ENCODE results near the gene STK17B. TPM values are rescaled to one million over a fixed set of nuclear protein-coding genes. Genes with fewer than 3 reads are reported as not detected.
A peak's percentile ranks its signal among the peaks of the same experiment; 100 is the strongest.

STK17B gene
- total RNA-seq, 2 experiments from 2014 or later: 95.0 to 148 TPM

GRCh38 chr2:196103626-196104025, 67.8 kb downstream of the STK17B start:
- TF ChIP-seq EZH2phosphoT487 (IDR thresholded peaks at IDR 0.05; ENCODE audit: borderline replicate concordance, low read depth, low read length) (no peak), CTCF (conservative IDR thresholded peaks at IDR 0.05; ENCODE audit: low read length) (no peak)
- Histone ChIP-seq H4K20me1 (ENCODE audit: insufficient read depth, low read length) (no peaks in the 10 kb centered on the region), H2AFZ (ENCODE audit: low read length) (no peak overlapping the region), H3K4me2 (ENCODE audit: low read length) (no peak overlapping the region), H3K4me3 (ENCODE audit: low read depth, low read length, poor library complexity, severe bottlenecking) (no peak overlapping the region), H3K27ac (ENCODE audit: low read depth, low read length, poor library complexity, severe bottlenecking) (no peak overlapping the region), H3K79me2 (ENCODE audit: insufficient read depth, low read depth, low read length) (no peaks in the 10 kb centered on the region), H3K4me1 (ENCODE audit: insufficient read depth, low read length, poor library complexity, severe bottlenecking) (peaks cover 31% of the 10 kb centered on the region), H3K36me3 (ENCODE audit: insufficient read depth, low read length) (no peaks in the 10 kb centered on the region), H3K9me2 (ENCODE audit: insufficient read depth, low read length) (no peaks in the 10 kb centered on the region), H3K9me3 (ENCODE audit: low read length) (no peaks in the 10 kb centered on the region)
- intact Hi-C loops (cut with micrococcal nuclease; ENCODE audit: unreplicated experiment): no loop called here
- DNase-seq (ENCODE audit: low spot score): no peak
- CTCF ChIA-PET (ENCODE audit: unreplicated experiment): no interaction called here
- BruUV-seq (replicated peaks): no TSS peak
- POLR2A ChIA-PET: no interaction called here

- Histone ChIP-seq H2AFZ (ENCODE audit: low read length) (peak overlapping the region; percentile 8; the same call in 1 of the 2 replicates), H3K27ac (ENCODE audit: low read depth, low read length, poor library complexity, severe bottlenecking) (no peak overlapping the region), H3K9me3 (ENCODE audit: low read length) (no peaks in the 10 kb centered on the region), H3K4me1 (ENCODE audit: insufficient read depth, low read length, poor library complexity, severe bottlenecking) (peaks cover 31% of the 10 kb centered on the region), H3K79me2 (ENCODE audit: insufficient read depth, low read depth, low read length) (no peaks in the 10 kb centered on the region), H3K4me3 (ENCODE audit: low read depth, low read length, poor library complexity, severe bottlenecking) (no peak overlapping the region), H3K9me2 (ENCODE audit: insufficient read depth, low read length) (no peaks in the 10 kb centered on the region), H4K20me1 (ENCODE audit: insufficient read depth, low read length) (no peaks in the 10 kb centered on the region), H3K36me3 (ENCODE audit: insufficient read depth, low read length) (no peaks in the 10 kb centered on the region), H3K4me2 (ENCODE audit: low read length) (peak overlapping the region; percentile 25; the same call in 1 of the 2 replicates)
- DNase-seq (ENCODE audit: low spot score): peak; percentile 43
- intact Hi-C loops (cut with micrococcal nuclease; ENCODE audit: unreplicated experiment): no loop called here
- no TSS peak for BruUV-seq (replicated peaks)
- TF ChIP-seq CTCF (conservative IDR thresholded peaks at IDR 0.05; ENCODE audit: low read length) (no peak), EZH2phosphoT487 (IDR thresholded peaks at IDR 0.05; ENCODE audit: borderline replicate concordance, low read depth, low read length) (no peak)
- ChIA-PET CTCF (ENCODE audit: unreplicated experiment) (no interaction called here), POLR2A (interaction anchor here (0.8 to 1.3 kb wide), 2 partner anchors 16 to 24 kb away, joined by 3 to 5 read pairs; no protein-coding TSS in a partner anchor)
Measured at GRCh38 chr2:196101325-196101991, 69.9 kb downstream of the STK17B start.

GRCh38 chr2:196099916-196100315, 71.5 kb downstream of the STK17B start:
- DNase-seq (ENCODE audit: low spot score): no peak
- Histone ChIP-seq H3K4me1 (ENCODE audit: insufficient read depth, low read length, poor library complexity, severe bottlenecking) (peaks cover 25% of the 10 kb centered on the region), H3K79me2 (ENCODE audit: insufficient read depth, low read depth, low read length) (no peaks in the 10 kb centered on the region), H3K9me3 (ENCODE audit: low read length) (no peaks in the 10 kb centered on the region), H3K27ac (ENCODE audit: low read depth, low read length, poor library complexity, severe bottlenecking) (no peak overlapping the region), H3K4me3 (ENCODE audit: low read depth, low read length, poor library complexity, severe bottlenecking) (no peak overlapping the region), H3K9me2 (ENCODE audit: insufficient read depth, low read length) (no peaks in the 10 kb centered on the region), H4K20me1 (ENCODE audit: insufficient read depth, low read length) (no peaks in the 10 kb centered on the region), H3K36me3 (ENCODE audit: insufficient read depth, low read length) (no peaks in the 10 kb centered on the region), H2AFZ (ENCODE audit: low read length) (no peak overlapping the region), H3K4me2 (ENCODE audit: low read length) (no peak overlapping the region)
- BruUV-seq (replicated peaks): no TSS peak
- CTCF ChIA-PET (ENCODE audit: unreplicated experiment): no interaction called here
- POLR2A ChIA-PET: no interaction called here
- TF ChIP-seq CTCF (conservative IDR thresholded peaks at IDR 0.05; ENCODE audit: low read length): no peak
- no peak for TF ChIP-seq EZH2phosphoT487 (IDR thresholded peaks at IDR 0.05; ENCODE audit: borderline replicate concordance, low read depth, low read length)
- intact Hi-C loops (cut with micrococcal nuclease; ENCODE audit: unreplicated experiment): no loop called here

All from OCI-LY7 (cell line).